Smooth muscle cell (in vitro differentiated cells): ENCODE measurements around the gene TJP3. TPM values are rescaled to one million over a fixed set of nuclear protein-coding genes. Genes with fewer than 3 reads are reported as not detected.
A peak's percentile ranks its signal among the peaks of the same experiment; 100 is the strongest.
"Not testable (repeated sequence)": the region's sequence is repeated elsewhere in the genome, so short reads cannot be mapped to it uniquely, and the experiment has no call there.

Source experiments
- DNase-seq: peaks from one replicate; lab custom pipeline; 2025; ENCODE audit not compliant: unreplicated experiment; lab: John Stamatoyannopoulos, UW
- H2AFZ ChIP-seq: fragments of 200-600 bp; sonication (generic); 2 replicates; pipeline ENCODE4 v1.6.0; 2016; ENCODE audit warnings: antibody characterized with exemption, low read depth, mild to moderate bottlenecking
- H3F3A ChIP-seq: fragments of 200-600 bp; sonication (generic); 2 replicates; pipeline ENCODE4 v1.6.0; 2017; ENCODE audit warnings: antibody characterized with exemption, low read depth
- H3K27ac ChIP-seq: fragments of 200-600 bp; sonication (generic); 2 replicates; pipeline ENCODE4 v1.5.1; 2016; ENCODE audit warnings: low read depth, mild to moderate bottlenecking
- H3K27me3 ChIP-seq: fragments of 200-600 bp; sonication (generic); 2 replicates; pipeline ENCODE4 v1.6.1; 2016; ENCODE audit warnings: low read depth, mild to moderate bottlenecking
- H3K36me3 ChIP-seq: fragments of 200-600 bp; sonication (generic); 2 replicates; pipeline ENCODE4 v1.5.1; 2016; ENCODE audit warnings: low read depth
- H3K4me1 ChIP-seq: fragments of 200-600 bp; sonication (generic); 2 replicates; pipeline ENCODE4 v1.5.1; 2016; ENCODE audit warnings: low read depth
- H3K4me2 ChIP-seq: fragments of 200-600 bp; sonication (generic); 2 replicates; pipeline ENCODE4 v1.6.0; 2016; ENCODE audit warnings: mild to moderate bottlenecking
- H3K4me3 ChIP-seq: fragments of 200-600 bp; sonication (generic); 2 replicates; pipeline ENCODE4 v1.5.1; 2016; ENCODE audit warnings: mild to moderate bottlenecking
- H3K79me2 ChIP-seq: fragments of 200-600 bp; sonication (generic); 2 replicates; pipeline ENCODE4 v1.6.0; 2016; ENCODE audit warnings: low read depth, mild to moderate bottlenecking
- H3K9ac ChIP-seq: fragments of 200-600 bp; sonication (generic); 2 replicates; pipeline ENCODE4 v1.6.0; 2016; ENCODE audit warnings: low read depth
- H3K9me3 ChIP-seq: fragments of 200-600 bp; sonication (generic); replicated peaks from 2 replicates; pipeline ENCODE4 v1.5.1; 2016; ENCODE audit warnings: low read depth
- H4K20me1 ChIP-seq: fragments of 200-600 bp; sonication (generic); 2 replicates; pipeline ENCODE4 v1.6.0; 2016; ENCODE audit warnings: low read depth
- WGBS: methylation state at CpG from one replicate; pipeline ENCODE4 v1.1.7; 2016; ENCODE audit warnings: low lambda C conversion rate; 5-methylcytosine and 5-hydroxymethylcytosine counted together
- polyA plus RNA-seq: library from polyadenylated mRNA; unstranded; fragments of >200 nt; fragmentation: Nextera tagmentation; extraction: Ambion mirVana; gene quantifications from 2 replicates; pipeline ENCODE4 v1.2.1, GENCODE V29; 2016
- total RNA-seq: library from RNA; depleted of rRNA; stranded (reverse); fragments of >200 nt; gene quantifications from 2 replicates; pipeline ENCODE4 v1.2.3, GENCODE V29; 2014
- TF ChIP-seq, protein P1 (sequence below): fragments of 200-600 bp; sonication (generic); IDR thresholded peaks from 2 replicates; pipeline ENCODE4 v1.5.1; 2017; ENCODE audit warnings: borderline replicate concordance, mild to moderate bottlenecking, antibody characterized with exemption; ENCODE audit not compliant: insufficient read depth, poor library complexity, severe bottlenecking

The TJP3 gene
- total and polyA plus RNA-seq, 2 experiments from 2014 or later = 1.2 to 6.2 TPM

DNA sequence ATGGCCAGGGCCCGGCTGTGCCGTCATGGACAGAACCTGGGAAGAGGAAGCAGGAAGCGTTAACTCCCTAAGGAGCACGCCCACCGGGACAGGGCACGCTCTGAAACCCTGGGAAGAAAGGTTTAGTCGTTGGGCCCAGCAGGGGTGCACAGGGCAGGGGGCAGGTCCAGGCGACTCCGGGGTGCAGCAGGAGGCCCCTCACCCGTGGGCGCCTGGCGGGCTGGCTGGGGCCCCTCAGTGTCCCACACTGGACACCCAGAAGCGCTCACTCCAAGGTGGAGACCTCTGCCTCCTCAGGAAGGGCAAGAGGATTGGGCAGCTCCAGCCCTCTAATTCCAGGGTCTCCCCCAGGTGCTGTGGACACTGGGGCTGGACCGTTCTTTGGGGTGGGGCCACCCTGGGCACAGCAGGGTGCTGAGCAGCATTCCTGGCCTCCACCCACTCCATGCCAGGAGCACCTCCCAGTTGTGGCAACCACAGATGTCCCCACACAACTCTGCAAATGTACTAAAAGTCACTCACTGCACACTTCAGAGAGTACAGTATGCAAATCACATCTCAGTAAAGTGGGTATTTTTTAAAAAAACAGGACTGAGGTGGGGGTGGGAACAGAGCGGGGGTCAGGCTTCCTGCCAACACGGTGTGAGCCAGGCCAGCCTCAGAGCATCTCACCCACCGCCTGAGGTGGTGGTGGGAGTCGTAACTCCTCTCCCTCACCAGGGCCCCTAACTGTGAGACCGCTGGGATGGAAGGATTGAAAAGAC lies 43.1 kb upstream of the TJP3 start:
- no peaks in the 10 kb centered on the region for H3K4me1 ChIP-seq

DNA sequence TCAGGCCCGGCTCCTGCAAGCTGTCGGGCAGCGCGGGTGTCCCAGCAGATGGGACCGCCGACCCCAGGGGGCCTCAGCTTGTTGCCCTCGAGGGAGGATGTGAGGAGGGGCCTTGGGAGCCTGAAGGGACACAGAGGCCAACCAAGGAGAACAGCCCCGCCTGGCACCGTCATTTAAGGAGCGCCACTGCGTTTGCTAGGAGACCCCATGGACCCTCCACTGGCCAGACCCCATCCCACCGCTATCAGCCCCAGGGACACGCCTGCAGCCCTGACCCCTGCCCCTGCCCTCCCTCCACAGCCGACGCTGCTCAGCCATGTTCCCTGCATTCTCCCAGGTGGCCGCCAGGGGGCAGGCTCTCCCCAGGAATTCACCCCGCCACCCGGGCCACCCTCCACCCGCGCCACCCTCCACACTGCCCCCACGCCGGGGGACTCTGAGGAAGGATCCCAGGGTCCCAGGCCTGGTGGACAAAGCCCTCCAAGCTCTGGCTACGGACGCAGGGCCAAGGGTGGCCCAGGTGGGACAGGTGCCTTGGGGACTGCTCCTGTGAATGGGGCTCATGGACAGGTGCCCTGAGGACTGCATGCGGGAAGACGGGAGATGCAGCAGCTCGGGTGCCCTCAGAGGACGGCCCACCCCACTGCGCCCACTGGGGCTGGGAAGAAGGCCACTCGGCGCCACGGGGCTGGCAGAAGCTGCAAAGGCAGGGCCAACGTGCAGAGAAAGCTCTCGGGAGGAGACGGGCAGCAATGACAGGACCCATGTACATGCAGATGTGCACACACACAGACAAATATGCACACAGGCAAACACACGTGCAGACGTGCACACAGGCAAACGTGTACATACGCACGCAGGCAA lies 42.3 kb upstream of the TJP3 start:
- Histone ChIP-seq H4K20me1 (peaks cover 22% of the 10 kb centered on the region), H3K4me1 (peaks cover 7% of the 10 kb centered on the region), H3K79me2 (peaks cover 5% of the 10 kb centered on the region), H2AFZ (no peak overlapping the region), H3K9me3 (no peaks in the 10 kb centered on the region), H3K9ac (no peak overlapping the region), H3K27ac (no peak overlapping the region), H3K4me3 (no peak overlapping the region), H3F3A (no peaks in the 10 kb centered on the region), H3K27me3 (no peaks in the 10 kb centered on the region), H3K4me2 (no peak overlapping the region), H3K36me3 (no peaks in the 10 kb centered on the region)
- TF ChIP-seq, protein P1, sequence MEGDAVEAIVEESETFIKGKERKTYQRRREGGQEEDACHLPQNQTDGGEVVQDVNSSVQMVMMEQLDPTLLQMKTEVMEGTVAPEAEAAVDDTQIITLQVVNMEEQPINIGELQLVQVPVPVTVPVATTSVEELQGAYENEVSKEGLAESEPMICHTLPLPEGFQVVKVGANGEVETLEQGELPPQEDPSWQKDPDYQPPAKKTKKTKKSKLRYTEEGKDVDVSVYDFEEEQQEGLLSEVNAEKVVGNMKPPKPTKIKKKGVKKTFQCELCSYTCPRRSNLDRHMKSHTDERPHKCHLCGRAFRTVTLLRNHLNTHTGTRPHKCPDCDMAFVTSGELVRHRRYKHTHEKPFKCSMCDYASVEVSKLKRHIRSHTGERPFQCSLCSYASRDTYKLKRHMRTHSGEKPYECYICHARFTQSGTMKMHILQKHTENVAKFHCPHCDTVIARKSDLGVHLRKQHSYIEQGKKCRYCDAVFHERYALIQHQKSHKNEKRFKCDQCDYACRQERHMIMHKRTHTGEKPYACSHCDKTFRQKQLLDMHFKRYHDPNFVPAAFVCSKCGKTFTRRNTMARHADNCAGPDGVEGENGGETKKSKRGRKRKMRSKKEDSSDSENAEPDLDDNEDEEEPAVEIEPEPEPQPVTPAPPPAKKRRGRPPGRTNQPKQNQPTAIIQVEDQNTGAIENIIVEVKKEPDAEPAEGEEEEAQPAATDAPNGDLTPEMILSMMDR = peak; percentile 96
- peak; percentile 37 for DNase-seq
- 53% methylated on average over 40 of the region's 40 CpGs for WGBS

More for the DNA sequence above, 43.1 kb upstream of the TJP3 start:
- Histone ChIP-seq H3F3A (no peaks in the 10 kb centered on the region), H2AFZ (no peak overlapping the region), H3K4me3 (no peak overlapping the region), H3K9me3 (no peaks in the 10 kb centered on the region), H4K20me1 (peaks cover 22% of the 10 kb centered on the region), H3K79me2 (no peaks in the 10 kb centered on the region), H3K9ac (no peak overlapping the region), H3K36me3 (no peaks in the 10 kb centered on the region), H3K4me2 (no peak overlapping the region), H3K27ac (no peak overlapping the region), H3K27me3 (no peaks in the 10 kb centered on the region)
- DNase-seq = no peak
- 91% methylated on average over 15 of the region's 19 CpGs for WGBS
- TF ChIP-seq, protein P1 = no peak

DNA sequence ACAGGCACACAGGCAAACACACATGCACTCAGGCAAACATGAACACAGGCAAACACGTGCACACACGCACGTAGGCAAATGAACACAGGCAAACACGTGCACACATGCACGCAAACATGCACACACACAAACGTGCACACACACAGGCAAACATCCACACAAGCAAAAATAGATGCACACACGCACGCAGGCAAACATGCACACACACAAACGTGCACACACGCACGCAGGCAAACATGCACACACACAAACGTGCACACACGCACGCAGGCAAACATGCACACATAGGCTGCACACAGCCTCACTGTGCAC lies 41.7 kb upstream of the TJP3 start:
- not testable (repeated sequence) for H2AFZ ChIP-seq, H3K9ac ChIP-seq, H3K27ac ChIP-seq, H3K4me2 ChIP-seq, H3K4me3 ChIP-seq, H3K79me2 ChIP-seq, DNase-seq, H3K9me3 ChIP-seq, H3K36me3 ChIP-seq, H3K27me3 ChIP-seq, H3F3A ChIP-seq
- Histone ChIP-seq H4K20me1 (peaks cover 26% of the 10 kb centered on the region), H3K4me1 (peaks cover 13% of the 10 kb centered on the region)
- 95% methylated on average over 14 of the region's 14 CpGs for WGBS

DNA sequence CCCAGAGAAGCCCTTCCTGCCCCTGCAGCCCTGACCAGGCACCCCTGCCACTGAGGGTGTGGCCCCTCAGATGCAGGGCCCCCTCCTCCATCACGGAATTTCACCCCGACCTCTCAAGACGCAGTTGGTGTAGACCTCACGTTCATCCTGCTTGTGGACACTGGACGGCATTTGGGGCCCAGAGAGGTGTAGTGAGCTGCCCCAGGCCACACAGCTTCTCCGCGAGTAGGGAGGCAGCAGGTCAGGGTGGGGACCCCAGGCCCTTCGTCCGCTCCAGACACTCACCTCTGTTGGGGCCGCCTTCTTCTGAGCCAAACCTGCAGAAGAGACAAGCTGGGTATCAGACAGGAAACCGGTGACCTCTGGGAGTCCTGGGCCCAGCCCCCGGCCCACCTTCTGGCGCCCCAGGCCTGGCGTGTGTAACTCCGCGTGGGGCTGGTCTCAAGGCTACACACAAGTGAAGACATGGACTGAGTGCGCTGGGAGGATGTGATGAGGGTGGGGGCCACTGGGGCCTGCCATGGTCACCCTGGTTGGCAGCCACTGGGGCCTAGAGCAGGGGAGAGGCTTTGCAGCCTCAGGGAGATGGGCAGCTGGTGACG lies 41.0 kb upstream of the TJP3 start:
- Histone ChIP-seq H3K9ac (no peak overlapping the region), H3K27me3 (no peaks in the 10 kb centered on the region), H4K20me1 (peaks cover 29% of the 10 kb centered on the region), H3K4me1 (peaks cover 15% of the 10 kb centered on the region), H3K9me3 (no peaks in the 10 kb centered on the region), H3K79me2 (peaks cover 8% of the 10 kb centered on the region), H3K4me2 (no peak overlapping the region), H2AFZ (no peak overlapping the region), H3K36me3 (no peaks in the 10 kb centered on the region), H3K4me3 (no peak overlapping the region), H3F3A (no peaks in the 10 kb centered on the region), H3K27ac (peak overlapping the region; percentile 96)
- no peak for DNase-seq
- TF ChIP-seq, protein P1 = no peak
- WGBS = 96% methylated on average over 18 of the region's 18 CpGs
